Small intestine (tissue), 7 donors: ENCODE data around the gene CAMK1D. TPM values are rescaled to one million over a fixed set of nuclear protein-coding genes. Genes with fewer than 3 reads are reported as not detected.

Experiments
- DNase-seq, 2 donors: peaks; one replicate each; pipeline versions ENCODE4 v3.0.0 to v3.0.0-alpha.2; 2013
- FAIRE-seq: peaks from 2 replicates; lab custom pipeline; 2012; peaks lifted over from hg19 to GRCh38; lab: Jason Lieb, UNC
- H3K27ac ChIP-seq, 3 donors: one replicate each; pipeline ENCODE4 v1.5.1; 2013; ENCODE audit warnings: low read length in 2 of 3, mild to moderate bottlenecking in 2 of 3, control low read depth in 1 of 3, inconsistent platforms in 1 of 3, low read depth in 1 of 3, moderate library complexity in 1 of 3
- H3K27me3 ChIP-seq, 3 donors: one replicate each; pipeline ENCODE4 v1.6.1; 2013; ENCODE audit warnings: low read length in 3 of 3, inconsistent platforms in 1 of 3; ENCODE audit not compliant: control insufficient read depth in 3 of 3, insufficient read depth in 3 of 3
- H3K36me3 ChIP-seq, 3 donors: one replicate each; pipeline ENCODE4 v1.6.1; 2013; ENCODE audit warnings: low read length in 3 of 3, inconsistent platforms in 1 of 3, low read depth in 1 of 3, mild to moderate bottlenecking in 1 of 3, moderate library complexity in 1 of 3; ENCODE audit not compliant: control insufficient read depth in 3 of 3, insufficient read depth in 2 of 3
- H3K4me1 ChIP-seq, 3 donors: one replicate each; pipeline ENCODE4 v1.6.1; 2013; ENCODE audit warnings: low read length in 2 of 3, inconsistent platforms in 1 of 3, low read depth in 1 of 3, mild to moderate bottlenecking in 1 of 3, moderate library complexity in 1 of 3; ENCODE audit not compliant: control insufficient read depth in 3 of 3, insufficient read depth in 2 of 3
- H3K4me3 ChIP-seq, 3 donors: one replicate each; pipeline ENCODE4 v1.5.1; 2013; ENCODE audit warnings: low read length in 3 of 3, control low read depth in 1 of 3, inconsistent platforms in 1 of 3, low read depth in 1 of 3, mild to moderate bottlenecking in 1 of 3, moderate library complexity in 1 of 3
- H3K9me3 ChIP-seq, 2 donors: one replicate each; pipeline ENCODE4 v1.6.1; 2013; ENCODE audit warnings: low read depth in 1 of 2, low read length in 1 of 2; ENCODE audit not compliant: control insufficient read depth in 2 of 2, insufficient read depth in 1 of 2
- WGBS, 3 donors: extraction: QIAGEN DNeasy Blood & Tissue Kit; methylation state at CpG; one replicate each; pipeline ENCODE4 v1.1.7; 2013; 5-methylcytosine and 5-hydroxymethylcytosine counted together
- polyA plus RNA-seq, 4 donors: library from polyadenylated mRNA; stranded (reverse) in 3 of 4; unstranded in 1 of 4; fragments of 200-250 nt in 3 of 4; fragments of 120-200 nt in 1 of 4; gene quantifications; one replicate each; pipeline versions ENCODE4 v1.2.1 to v1.2.3, GENCODE V29; 2013
- donor health status: healthy with polysubstance abuse.
- donor health status: control.
- donor health status: control.
- donor health status: Bipolar disorder and iron deficiency.
- donor health status: healthy.

CAMK1D gene
- polyA plus RNA-seq, 4 donors: 0.45 to 9.7 (median 3.8) TPM

- DNase-seq (no peak), FAIRE-seq (no peak)
- no peaks in the 10 kb centered on the region for H3K27me3 ChIP-seq
- WGBS, 3 donors: 72 to 94% (median 81%) methylated on average over 4 of the region's 4 CpGs
- no peaks in the 10 kb centered on the region for H3K9me3 ChIP-seq
- no peak overlapping the region for H3K4me3 ChIP-seq
- no peaks in the 10 kb centered on the region for H3K4me1 ChIP-seq
- no peaks in the 10 kb centered on the region for H3K36me3 ChIP-seq
- no peak overlapping the region for H3K27ac ChIP-seq
Measured at GRCh38 chr10:12748186-12748585, 398.8 kb downstream of the CAMK1D start.

GRCh38 chr10:12749760-12750478 lies 400.6 kb downstream of the CAMK1D start:
- Histone ChIP-seq H3K27me3 (no peaks in the 10 kb centered on the region), H3K4me1 (no peaks in the 10 kb centered on the region), H3K9me3 (no peaks in the 10 kb centered on the region), H3K27ac (no peak overlapping the region), H3K36me3 (no peaks in the 10 kb centered on the region), H3K4me3 (no peak overlapping the region)
- 91 to 95% (median 93%) methylated on average over 14 of the region's 14 CpGs for WGBS, 3 donors
- DNase-seq (no peak), FAIRE-seq (no peak)

DNA sequence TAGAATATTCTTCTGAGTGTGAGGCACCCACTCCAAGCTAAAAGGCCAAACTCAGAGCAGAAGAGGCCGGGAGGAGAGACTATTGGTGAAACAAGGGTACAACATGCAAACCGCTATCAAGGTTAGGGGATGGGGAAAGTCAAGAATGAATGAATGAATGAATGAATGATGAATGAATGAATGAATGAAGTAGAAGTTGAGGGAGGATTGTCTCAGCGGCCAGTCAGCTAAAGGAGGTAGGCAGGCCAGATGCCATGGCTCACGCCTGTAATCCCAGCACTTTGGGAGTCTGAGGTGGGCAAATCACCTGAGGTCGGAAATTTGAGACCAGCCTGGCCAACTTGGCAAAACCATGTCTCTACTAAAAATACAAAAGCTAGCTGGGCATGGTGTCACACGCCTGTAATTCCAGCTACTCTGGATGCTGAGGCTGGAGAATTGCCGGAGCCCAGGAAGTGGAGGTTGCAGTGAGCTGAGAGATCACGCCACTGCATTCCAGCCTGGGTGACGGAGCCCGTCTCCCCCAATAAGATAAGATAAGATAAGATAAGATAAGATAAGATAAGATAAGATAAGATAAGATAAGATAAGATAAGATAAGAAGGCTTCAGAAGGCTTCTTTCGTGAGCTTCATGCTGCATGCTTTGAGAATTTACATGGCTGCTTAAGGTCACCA lies 401.3 kb downstream of the CAMK1D start:
- FAIRE-seq: no peak
- no peaks in the 10 kb centered on the region for H3K4me1 ChIP-seq

GRCh38 chr10:12755075-12755474 lies 405.7 kb downstream of the CAMK1D start:
- DNase-seq: no peak
- Histone ChIP-seq H3K4me3 (no peak overlapping the region), H3K9me3 (no peaks in the 10 kb centered on the region), H3K4me1 (no peaks in the 10 kb centered on the region), H3K27me3 (no peaks in the 10 kb centered on the region), H3K27ac (no peak overlapping the region), H3K36me3 (no peaks in the 10 kb centered on the region)
- 94 to 97% (median 94%) methylated on average over 5 of the region's 5 CpGs for WGBS, 3 donors
- no peak for FAIRE-seq

More for the DNA sequence above, 401.3 kb downstream of the CAMK1D start:
- Histone ChIP-seq H3K4me3 (no peak overlapping the region), H3K27ac (no peak overlapping the region), H3K27me3 (no peaks in the 10 kb centered on the region), H3K36me3 (no peaks in the 10 kb centered on the region), H3K9me3 (no peaks in the 10 kb centered on the region)
- WGBS, 3 donors: 85 to 90% (median 88%) methylated on average over 11 of the region's 11 CpGs
- DNase-seq: no peak

DNA sequence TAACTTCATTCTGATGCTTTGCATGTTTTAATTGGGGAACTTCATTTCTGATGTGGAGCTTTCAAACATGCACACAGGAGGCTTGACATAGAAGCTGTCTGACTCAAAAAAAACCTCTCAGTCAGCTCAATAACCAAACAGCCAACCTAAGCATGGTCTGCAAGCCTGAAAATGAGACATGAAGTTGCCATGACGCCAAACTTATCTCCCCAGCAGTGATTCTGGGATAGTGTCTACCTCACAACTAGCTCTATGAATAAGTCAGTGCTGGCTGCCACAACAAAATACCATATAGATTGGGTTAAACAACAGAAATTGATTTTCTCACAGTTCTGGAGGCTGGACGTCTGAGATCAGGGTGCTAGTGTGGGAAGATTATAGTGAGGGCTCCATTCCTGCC lies 408.0 kb downstream of the CAMK1D start:
- H3K9me3 ChIP-seq: no peaks in the 10 kb centered on the region
- FAIRE-seq (no peak), DNase-seq (no peak)
- no peak overlapping the region for H3K4me3 ChIP-seq
- WGBS, 3 donors: 88 to 92% (median 91%) methylated on average over 2 of the region's 2 CpGs
- H3K4me1 ChIP-seq: no peaks in the 10 kb centered on the region
- peaks cover 0 to 6% (median 0%) of the 10 kb centered on the region in 3 donors for H3K36me3 ChIP-seq
- no peaks in the 10 kb centered on the region for H3K27me3 ChIP-seq
- no peak overlapping the region for H3K27ac ChIP-seq

GRCh38 chr10:12758271-12758670 lies 408.9 kb downstream of the CAMK1D start:
- no peak for FAIRE-seq
- Histone ChIP-seq H3K27ac (no peak overlapping the region), H3K4me3 (no peak overlapping the region), H3K27me3 (no peaks in the 10 kb centered on the region), H3K4me1 (no peaks in the 10 kb centered on the region), H3K36me3 (peaks cover 0 to 10% (median 0%) of the 10 kb centered on the region in 3 donors), H3K9me3 (no peaks in the 10 kb centered on the region)
- DNase-seq: no peak
- 86 to 93% (median 88%) methylated on average over 2 of the region's 2 CpGs for WGBS, 3 donors

DNA sequence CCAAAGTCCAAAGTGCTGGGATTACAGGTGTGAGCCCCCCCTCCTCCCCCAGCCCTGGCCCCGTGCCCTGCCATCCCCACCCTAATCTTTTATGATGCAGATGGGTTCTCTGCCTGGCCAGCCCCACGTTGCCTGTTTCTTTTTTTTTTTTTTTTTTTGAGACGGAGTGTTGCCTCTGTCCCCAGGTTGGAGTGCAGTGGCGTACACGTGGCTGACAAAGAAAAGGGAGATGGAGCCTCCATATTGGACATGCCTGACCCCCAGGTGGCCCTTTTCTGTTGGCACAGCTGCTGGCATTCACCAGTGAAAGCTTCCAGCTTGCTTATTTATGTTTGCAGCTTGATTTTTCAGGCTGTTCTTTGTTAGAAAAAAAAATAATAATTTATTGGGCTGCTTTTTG lies 416.9 kb downstream of the CAMK1D start:
- Histone ChIP-seq H3K36me3 (peaks cover 0 to 10% (median 0%) of the 10 kb centered on the region in 3 donors), H3K27ac (no peak overlapping the region), H3K27me3 (no peaks in the 10 kb centered on the region), H3K9me3 (no peaks in the 10 kb centered on the region), H3K4me3 (no peak overlapping the region), H3K4me1 (no peaks in the 10 kb centered on the region)
- FAIRE-seq: no peak
- 22 to 62% (median 41%) methylated on average over 4 to 5 of the region's 5 CpGs for WGBS, 3 donors
- DNase-seq: peak; percentile 31 to 47

GRCh38 chr10:12768156-12769100 lies 419.1 kb downstream of the CAMK1D start:
- WGBS, 3 donors: 84 to 93% (median 89%) methylated on average over 16 of the region's 16 CpGs

More at GRCh38 chr10:12768156-12769100, 419.1 kb downstream of the CAMK1D start:
- H3K4me1 ChIP-seq: no peaks in the 10 kb centered on the region
- no peak overlapping the region for H3K27ac ChIP-seq
- no peaks in the 10 kb centered on the region for H3K27me3 ChIP-seq
- peaks cover 0 to 3% (median 0%) of the 10 kb centered on the region in 3 donors for H3K36me3 ChIP-seq
- DNase-seq (no peak), FAIRE-seq (no peak)
- H3K4me3 ChIP-seq: no peak overlapping the region
- no peaks in the 10 kb centered on the region for H3K9me3 ChIP-seq
